K562 (cell line): Measurements from ENCODE around the gene MLN. TPM values are rescaled to one million over a fixed set of nuclear protein-coding genes. Genes with fewer than 3 reads are reported as not detected.

Source experiments
- ATF2 ChIP-seq: sonication (generic); formaldehyde crosslinking; IDR thresholded peaks from 2 replicates; pipeline ENCODE4 v1.8.1; 2022; ENCODE audit warnings: missing genetic modification reagents
- ATF7 ChIP-seq: fragments of 450-650 bp; IDR thresholded peaks from 2 replicates; pipeline ENCODE4 v1.7.1; 2014; ENCODE audit warnings: mild to moderate bottlenecking, moderate library complexity
- ETV1 ChIP-seq: fragments of 450-650 bp; conservative IDR thresholded peaks from 2 replicates; pipeline ENCODE4 v1.6.1; 2016; ENCODE audit warnings: missing genetic modification characterization, control low read depth, low read depth, missing compliant biosample characterization
- GTF2E2 ChIP-seq: fragments of 200-800 bp; sonication (Bioruptor generic); IDR thresholded peaks from 2 replicates; pipeline ENCODE4 v1.6.1; 2016; ENCODE audit warnings: missing genetic modification characterization, missing compliant biosample characterization
- MAX ChIP-seq: sonication (generic); formaldehyde crosslinking; IDR thresholded peaks from 2 replicates; pipeline ENCODE4 v1.9.0; 2022; ENCODE audit warnings: mild to moderate bottlenecking, missing genetic modification reagents
- MBD2 ChIP-seq: sonication (generic); IDR thresholded peaks from 2 replicates; pipeline ENCODE4 v1.6.1; 2016; ENCODE audit warnings: low read depth, borderline replicate concordance
- MITF ChIP-seq: IDR thresholded peaks from 2 replicates; pipeline ENCODE4 v1.6.1; 2014; ENCODE audit warnings: antibody characterized with exemption
- NFATC3 ChIP-seq: fragments of 450-650 bp; IDR thresholded peaks from 2 replicates; pipeline ENCODE4 v1.6.1; 2017; ENCODE audit warnings: mild to moderate bottlenecking
- TSC22D4 ChIP-seq: fragments of 450-650 bp; IDR thresholded peaks from 2 replicates; pipeline ENCODE4 v1.6.1; 2016; ENCODE audit warnings: missing genetic modification characterization, missing biosample characterization, control low read depth
- ZBTB49 ChIP-seq: sonication (generic); formaldehyde crosslinking; IDR thresholded peaks from 2 replicates; pipeline ENCODE4 v1.8.0; 2022; ENCODE audit warnings: missing genetic modification reagents, mild to moderate bottlenecking, borderline replicate concordance
- ZC3H4 ChIP-seq: sonication (generic); formaldehyde crosslinking; IDR thresholded peaks from 2 replicates; pipeline ENCODE4 v1.9.0; 2021; ENCODE audit warnings: missing genetic modification reagents, borderline replicate concordance
- ZMIZ1 ChIP-seq, 2 experiments: fragments of 150-350 bp in 1 of 2; IDR thresholded peaks; 2 replicates each; pipeline ENCODE4 v1.6.1; 2012 to 2016; ENCODE audit warnings: low read depth in 2 of 2, low read length in 2 of 2, mild to moderate bottlenecking in 1 of 2, moderate library complexity in 1 of 2
- ZNF76 ChIP-seq: fragments of 250-450 bp; sonication (Bioruptor Pico); IDR thresholded peaks from 2 replicates; pipeline ENCODE4 v1.4.0; 2020; ENCODE audit warnings: mild to moderate bottlenecking, moderate library complexity, borderline replicate concordance
- polyA plus RNA-seq, 8 experiments: library from polyadenylated mRNA; depleted of rRNA in 4 of 8; stranded (reverse) in 5 of 8; unstranded in 3 of 8; fragments of >200 nt; fragmentation: Nextera tagmentation in 2 of 8; fragmentation: Illumina TruSeq in 1 of 8; extraction: Ambion mirVana in 2 of 8; extraction: Trizol in 1 of 8; gene quantifications; 2 replicates each; pipeline versions ENCODE4 v1.2.1 to v1.2.3, GENCODE V29; 2011 to 2014; ENCODE audit warnings: inconsistent platforms in 1 of 8, missing spikeins in 1 of 8
- total RNA-seq, 7 experiments: library from RNA; depleted of rRNA in 6 of 7; stranded (reverse); fragments of >200 nt in 6 of 7; fragmentation: Illumina TruSeq in 2 of 7; extraction: Trizol in 2 of 7; gene quantifications; 2 replicates each; pipeline versions ENCODE4 v1.2.1 to v1.2.3, GENCODE V29; 2011 to 2021; ENCODE audit warnings: low replicate concordance in 1 of 7

Gene MLN
- total and polyA plus RNA-seq, 9 of the 15 experiments (the other 6 are each of a cell fraction or from before 2014, with no cell fraction given): not detected

- TF ChIP-seq TSC22D4 (tag) (no peak), MAX (CRISPR knock-in tag) (no peak), ZNF76 (CRISPR knock-in tag) (peak; percentile 89; the same call in 1 of the 2 replicates), ATF2 (CRISPR knock-in tag) (no peak; the same call in 1 of the 2 replicates), ZMIZ1 (IDR thresholded peaks at IDR 0.05; ENCODE audit: low read depth in 2 of 2, low read length in 2 of 2) (peak in 1 of 2 experiments; percentile 25; a peak in 1 of 4 replicates), MITF (no peak), MBD2 (peak; percentile 49; the same call in 1 of the 2 replicates), NFATC3 (peak; percentile 57; the same call in 1 of the 2 replicates), ETV1 (tag) (no peak), ZBTB49 (CRISPR knock-in tag) (no peak), ZC3H4 (CRISPR knock-in tag) (no peak), ATF7 (peak; percentile 85), GTF2E2 (peak; percentile 89)
Measured at GRCh38 chr6:33788694-33789549, 14.9 kb downstream of the MLN start, which contains the start of gene LEMD2 (continued).
